NOMO-1 treated with dmso at 0.1 percent for 144 hours (cell line): Measurements from ENCODE around the gene DPEP3.
"Not testable (repeated sequence)": the region's sequence is repeated elsewhere in the genome, so short reads cannot be mapped to it uniquely, and the experiment has no call there.

ENCODE experiments used
- DNase-seq: peaks from one replicate; lab custom pipeline; 2025; ENCODE audit not compliant: unreplicated experiment; lab: John Stamatoyannopoulos, UW

Gene DPEP3

DNA sequence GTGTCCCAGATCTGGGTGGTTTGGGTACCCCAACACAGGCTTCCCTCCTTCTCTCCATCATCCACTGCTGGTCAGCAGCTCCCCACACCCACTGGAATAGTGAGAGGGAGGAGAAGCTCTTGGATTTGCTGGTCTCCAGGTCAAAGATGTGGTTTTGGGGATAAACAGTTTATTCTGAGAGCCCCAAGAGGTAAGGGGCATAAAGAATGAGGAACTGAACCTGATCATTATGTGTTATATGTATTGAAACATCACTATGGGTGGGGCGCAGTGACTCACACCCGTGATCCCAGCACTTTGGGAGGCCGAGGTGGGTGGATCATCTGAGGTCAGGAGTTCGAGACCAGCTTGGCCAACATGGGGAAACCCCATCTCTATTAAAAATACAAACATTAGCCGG is 15.1 kb upstream of the DPEP3 start:
- peak; percentile 36 for DNase-seq

DNA sequence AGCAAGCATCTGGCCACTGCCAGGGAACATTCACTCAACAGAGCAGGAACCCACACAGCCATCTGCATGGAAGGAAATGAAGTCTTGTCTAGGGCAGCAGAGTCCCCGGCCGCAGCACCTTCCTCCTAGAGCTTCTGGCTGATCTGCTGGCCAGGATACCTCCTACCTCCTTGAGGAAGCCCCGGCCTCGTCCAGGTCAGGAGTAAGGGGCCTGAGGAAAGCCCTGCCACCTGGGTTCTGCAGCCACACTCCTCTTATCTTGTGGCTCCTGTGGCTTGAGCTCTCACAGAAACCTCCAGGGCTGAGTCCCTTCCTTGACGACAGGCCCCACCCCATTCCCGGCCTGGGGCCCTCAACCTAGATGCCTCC is 13.7 kb upstream of the DPEP3 start:
- DNase-seq, result not testable (repeated sequence)

DNA sequence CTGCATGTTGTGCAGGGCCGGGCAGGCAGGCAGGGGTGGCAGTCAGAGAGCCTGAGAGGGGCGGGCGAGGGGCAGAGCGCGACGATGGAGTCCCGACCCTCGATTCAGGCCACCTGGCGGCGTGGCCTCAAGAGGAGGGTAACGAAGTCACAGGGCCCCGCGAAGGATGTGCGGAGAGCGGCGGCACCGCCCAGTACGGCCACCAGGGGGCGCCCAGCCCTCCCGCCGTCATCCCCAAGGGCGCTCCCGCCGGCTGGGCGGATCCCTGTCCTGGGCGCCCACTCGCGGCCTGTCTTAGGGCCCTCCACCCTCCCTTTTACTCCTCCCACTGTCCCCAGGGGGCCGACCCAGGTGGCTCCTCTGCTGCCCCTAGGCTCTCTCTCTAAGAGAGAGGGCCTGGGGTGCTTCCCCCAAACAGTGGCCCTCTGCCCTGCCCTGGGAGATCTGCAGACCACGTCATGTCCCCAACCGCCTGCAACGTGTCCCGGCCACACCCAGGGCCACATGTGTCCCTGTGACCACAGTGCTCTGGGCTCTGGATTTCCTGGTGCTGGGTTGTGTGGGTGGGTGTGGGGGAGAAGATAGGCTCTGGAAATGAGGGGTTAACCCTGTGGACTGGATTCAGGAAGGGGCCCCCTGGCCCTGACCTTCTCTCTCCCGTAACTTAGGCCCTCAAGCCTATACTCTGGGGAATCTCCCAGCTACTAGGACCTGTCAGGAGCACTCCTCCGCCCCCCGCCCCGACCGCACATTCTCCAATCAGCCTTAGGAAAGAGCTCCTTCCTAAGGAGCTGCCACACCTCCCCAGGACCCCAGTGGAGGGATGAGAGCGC is 13.1 kb upstream of the DPEP3 start:
- DNase-seq, result peak; percentile 74

DNA sequence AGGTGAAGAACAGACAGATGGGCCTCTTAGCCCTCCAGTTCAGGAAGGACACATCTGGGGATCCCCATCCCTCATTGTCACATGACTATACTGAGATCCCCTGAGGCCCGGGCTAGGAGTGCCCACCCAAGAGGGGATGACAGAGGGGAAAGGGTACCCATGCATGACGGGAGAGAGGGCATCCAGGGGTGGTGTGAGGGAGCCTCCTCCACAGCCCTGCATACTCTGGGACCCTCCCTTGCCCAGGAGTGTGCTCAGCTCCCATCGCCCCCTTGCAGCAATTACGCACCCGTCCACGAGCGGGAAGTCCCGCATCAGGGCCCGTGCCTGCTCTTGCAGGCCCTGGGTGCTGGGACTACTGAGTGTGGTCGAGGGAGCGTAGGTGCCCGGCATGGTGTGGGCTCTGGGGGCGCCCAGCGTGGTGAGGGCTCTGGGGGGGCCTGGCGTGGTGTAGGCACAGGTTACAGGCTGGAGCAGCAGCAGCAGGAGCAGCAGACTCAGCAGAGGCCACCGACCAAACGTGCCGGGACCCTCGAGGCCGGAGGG is 12.4 kb upstream of the DPEP3 start:
- DNase-seq, result no peak

DNA sequence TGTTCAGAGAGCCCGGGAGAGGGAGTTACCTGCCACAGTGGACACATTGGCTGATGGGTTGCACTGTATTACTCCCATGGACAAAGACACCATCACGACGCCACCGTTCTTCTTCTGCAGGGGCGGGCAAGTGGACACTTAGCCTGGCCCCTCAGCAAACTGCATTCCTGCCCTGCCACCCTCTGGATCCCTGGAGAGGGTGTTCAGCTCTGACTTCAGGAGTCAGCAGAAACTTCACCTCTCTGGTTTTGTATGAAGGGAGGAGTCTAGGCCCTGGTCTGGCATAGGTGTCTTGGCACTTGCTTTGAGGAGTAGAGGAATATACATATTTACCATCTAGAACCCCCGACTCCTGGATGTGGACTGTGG is 9.7 kb upstream of the DPEP3 start:
- DNase-seq, result no peak

DNA sequence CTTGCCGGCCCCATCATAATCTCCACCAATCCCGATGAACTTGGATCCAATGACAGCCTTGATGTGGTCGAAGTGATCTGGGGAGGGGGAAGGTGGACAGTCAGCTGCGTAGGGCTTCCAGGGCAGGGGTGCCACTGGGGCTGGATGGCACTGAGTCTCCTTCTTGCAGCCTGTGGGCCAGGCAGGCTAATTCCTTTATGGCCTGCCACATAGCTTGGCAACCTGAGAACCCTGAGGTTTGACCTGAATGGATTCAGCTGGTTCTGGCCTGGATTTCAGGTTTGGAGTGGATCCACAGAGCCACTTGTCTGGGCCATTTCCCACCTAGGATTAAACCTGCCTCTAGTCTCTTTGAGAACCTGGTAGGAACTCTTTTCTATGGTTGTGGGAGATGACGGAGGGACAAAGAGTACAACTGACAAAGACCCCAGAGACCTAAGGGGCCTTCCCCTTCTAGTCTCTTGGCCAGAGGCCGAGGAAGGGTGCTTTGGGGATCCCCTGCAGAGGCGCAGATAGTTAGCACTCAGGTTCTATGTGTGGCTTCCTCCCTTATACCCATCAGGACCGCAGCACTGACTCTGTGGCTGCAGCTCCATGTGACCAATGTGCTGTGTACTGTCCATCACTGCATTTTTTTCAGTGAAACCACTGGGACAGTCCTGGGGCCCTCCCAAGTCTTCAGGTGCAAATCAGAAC is 9.2 kb upstream of the DPEP3 start:
- DNase-seq, result no peak

DNA sequence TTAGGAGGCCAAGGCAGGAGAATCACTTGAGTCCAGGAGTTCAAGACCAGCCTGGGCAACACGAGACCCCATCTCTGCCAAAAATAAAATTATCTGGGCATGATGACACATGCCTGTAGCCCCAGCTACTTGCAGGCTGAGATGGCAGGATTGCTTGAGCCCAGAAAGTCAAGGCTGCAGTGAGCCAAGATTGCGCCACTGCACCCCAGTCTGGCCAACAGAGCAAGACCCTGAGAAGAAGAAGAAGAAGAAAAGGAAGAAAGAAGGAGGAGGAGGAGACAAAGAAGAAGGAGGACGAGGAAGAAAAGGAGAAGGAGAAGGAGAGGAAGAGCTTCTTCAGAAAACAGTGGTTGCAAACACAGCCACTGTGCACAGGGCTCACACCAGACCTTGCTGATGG is 8.4 kb upstream of the DPEP3 start:
- DNase-seq, result no peak

DNA sequence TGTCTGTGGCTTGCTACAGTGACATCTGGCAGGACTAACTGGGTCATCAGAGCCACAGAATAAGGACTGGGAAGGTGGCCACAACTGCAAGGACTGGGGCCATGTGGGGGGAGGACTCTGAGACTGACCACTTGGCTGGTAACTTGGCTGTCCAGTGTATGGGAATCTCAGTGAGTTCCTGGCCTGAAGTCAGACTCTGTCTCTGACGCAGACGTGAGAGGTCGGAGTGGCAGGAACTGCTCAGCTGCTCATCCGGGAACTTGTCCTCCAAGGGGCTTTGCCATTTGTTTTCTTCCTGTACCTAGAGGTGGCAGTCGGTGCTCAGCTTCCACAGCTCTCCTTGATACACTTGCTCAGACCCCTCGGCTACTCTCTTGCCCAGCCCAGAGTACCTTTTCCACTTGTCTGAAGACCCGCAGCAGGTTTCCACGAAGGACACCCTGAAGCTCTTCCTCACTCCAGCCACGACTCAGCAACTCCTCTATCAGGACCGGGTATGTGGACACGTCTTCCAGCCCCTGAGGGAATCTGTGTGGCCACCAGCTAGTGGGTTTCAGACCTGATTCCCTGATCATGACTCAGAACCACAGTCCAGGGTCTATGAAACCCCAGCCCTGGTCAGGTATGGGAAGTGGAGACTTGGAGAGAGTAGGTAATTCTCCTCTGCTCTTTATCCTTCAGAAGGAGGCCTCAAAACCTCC is 7.3 kb upstream of the DPEP3 start:
- DNase-seq, result no peak

DNA sequence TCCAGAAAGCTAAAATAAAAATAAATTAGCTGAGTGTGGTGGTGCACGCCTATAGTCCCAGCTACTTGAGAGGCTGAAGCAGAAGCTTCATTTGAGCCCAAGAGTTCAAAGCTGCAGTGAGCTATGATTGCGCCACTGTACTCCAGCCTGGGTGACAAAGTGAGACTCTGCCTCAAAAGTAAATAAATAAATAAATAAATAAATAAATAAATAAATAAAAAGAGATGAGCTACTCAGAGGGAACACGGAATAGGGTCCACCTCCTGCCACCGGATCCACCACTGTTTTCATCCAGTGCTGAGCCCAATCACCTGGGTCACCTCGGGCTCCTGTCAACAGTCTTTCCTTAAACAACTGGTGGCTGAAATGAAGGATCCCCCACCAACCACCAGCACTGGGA is 6.7 kb upstream of the DPEP3 start:
- no peak for DNase-seq

DNA sequence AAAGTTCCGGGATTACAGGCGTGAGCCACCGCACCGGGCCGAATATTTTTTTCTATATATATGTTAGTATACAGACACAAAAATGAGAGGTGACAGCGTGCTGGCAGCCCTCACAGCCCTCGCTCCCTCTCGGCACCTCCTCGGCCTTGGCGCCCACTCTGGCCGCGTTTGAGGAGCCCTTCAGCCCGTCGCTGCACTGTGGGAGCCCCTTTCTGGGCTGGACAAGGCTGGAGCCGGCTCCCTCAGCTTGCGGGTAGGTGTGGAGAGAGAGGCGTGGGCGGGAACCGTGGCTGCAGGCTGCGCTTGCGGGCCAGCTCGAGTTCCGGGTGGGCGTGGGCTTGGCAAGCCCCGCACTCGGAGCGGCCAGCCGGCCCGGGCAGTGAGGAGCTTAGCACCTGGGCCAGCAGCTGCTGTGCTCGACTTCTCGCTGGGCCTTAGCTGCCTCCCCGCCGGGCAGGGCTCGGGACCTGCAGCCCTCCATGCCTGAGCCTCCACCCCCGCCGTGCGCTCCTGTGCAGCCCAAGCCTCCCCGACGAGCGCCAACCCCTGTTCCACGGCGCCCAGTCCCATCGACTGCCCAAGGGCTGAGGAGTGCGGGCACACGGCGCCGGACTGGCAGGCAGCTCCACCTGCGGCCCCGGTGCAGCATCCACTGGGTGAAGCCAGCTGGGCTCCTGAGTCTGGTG is 1.9 kb upstream of the DPEP3 start:
- no peak for DNase-seq

DNA sequence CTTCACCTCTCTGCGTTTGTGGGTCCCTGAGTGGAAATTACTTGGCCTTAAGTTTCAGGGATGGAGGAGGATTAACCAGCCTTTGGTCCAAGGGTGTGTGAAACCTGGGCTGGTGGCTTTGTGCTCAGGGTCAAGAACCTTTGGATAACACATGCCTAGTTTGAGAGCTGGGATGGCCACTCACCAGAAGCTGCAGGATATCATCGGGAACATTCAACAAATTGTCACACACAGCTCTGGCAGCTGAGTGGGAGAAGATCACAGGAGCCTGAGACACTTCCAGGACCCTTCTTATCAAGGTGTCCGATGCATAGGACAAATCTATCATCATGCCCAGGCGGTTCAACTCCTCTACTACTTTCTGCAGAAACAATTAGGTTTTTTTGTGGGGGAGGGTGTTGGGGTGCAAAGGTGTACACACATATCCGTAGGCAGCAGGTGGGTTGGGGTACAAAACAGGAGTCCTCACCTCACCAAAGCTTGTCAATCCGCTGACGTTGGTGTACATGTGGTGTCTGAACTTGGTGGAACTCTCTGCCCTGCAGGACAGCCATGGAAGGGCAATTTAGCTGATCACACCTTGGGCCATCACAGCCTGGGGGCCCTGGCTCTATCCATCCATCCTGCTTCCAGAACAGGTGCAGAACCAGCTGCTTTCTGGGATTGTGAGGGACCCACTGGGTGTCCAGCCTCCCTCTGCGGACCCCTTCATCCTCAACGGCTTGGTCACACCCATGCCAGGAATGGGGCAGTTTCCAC is 2.7 kb downstream of the DPEP3 start:
- no peak for DNase-seq

DNA sequence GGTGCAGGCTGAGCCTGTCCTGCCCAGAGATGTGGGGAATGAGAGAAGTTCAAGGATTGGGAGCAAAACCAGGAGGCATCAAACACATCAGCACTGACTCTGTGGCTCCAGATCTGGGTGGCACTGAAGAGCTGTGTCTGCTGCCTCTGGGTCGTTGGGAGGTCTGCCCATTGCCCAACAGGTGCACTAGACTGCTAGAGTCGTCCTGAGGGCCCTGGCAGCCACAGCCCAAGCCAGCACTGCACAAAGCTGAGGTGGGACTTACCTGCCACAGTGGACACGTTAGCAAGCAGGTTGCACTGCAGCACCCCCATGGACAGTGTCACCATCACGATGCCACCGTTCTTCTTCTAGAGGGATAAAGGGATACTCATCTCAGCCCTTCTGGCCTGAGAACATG is 3.3 kb downstream of the DPEP3 start:
- DNase-seq, result no peak

DNA sequence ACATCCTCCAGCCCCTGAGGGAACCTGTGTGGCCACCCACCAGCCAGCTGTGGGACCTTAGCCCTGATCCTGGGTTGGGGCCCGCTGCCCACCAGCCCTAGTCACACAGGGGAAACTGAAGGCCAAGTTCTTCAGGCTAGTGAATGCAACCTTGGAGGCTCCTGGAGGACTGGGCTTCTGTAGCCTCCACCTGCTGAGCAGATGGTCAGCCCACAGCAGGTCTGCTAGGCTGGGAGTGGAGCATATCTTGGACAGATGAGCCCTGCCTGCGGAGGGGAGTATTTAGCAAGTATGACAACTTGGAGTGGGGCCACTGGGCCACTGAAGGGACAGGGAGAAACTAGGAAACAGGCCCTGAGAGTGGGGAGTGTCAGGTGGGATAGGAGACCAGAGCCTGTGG is 4.1 kb downstream of the DPEP3 start:
- no peak for DNase-seq

DNA sequence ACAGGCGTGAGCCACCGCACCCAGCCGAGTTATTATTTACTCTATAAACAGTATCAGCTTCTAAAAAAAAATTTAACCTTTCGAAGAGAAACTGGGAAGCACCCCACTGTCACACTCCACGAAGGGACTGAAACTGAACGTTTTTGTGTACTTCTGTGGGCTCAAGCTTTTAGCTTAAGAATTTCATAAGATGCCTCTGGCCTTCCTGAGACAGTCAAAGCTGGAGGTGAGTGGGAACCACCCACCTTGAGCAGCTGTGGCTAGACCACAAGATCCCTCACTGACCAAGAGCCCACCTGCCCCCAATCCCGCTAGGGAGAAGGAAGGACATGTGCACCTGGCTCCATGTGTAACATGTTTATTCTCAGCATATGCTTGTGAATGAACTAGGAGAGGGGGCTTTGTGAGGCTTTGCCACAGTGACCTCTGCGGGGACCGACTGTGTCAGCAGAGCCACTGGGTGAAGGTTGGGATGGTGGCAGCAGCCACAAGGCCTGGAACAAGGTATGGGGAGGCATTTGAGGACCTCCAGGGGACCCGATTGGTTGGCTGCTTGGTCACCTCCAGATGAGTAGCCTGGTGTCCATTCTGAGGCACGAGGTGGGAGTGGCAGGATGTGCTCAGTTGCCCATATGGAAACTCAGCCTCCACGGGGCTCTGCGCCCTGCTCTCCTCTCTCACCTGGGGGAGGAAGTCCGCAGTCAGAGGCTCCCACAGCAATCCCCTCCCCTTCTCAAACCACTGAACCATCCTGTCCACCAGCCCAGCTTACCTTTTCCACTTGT is 4.8 kb downstream of the DPEP3 start:
- no peak for DNase-seq

DNA sequence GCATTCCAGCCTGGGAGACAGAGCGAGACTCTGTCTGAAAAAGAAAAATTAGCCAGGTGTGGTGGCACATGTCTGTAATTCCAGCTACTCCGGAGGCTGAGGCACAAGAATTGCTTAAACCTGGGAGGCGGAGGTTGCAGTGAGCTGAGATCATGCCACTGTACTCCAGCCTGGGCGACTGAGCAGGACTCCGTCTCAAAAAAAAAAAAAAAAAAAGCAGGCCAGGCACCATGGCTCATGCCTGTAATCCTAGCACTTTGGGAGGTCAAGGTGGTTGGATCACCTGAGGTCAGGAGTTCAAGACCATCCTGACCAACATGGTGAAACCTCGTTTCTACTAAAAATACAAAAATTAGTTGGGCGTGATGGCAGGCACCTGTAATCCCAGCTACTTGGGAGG is 8.0 kb downstream of the DPEP3 start:
- DNase-seq, result not testable (repeated sequence)

DNA sequence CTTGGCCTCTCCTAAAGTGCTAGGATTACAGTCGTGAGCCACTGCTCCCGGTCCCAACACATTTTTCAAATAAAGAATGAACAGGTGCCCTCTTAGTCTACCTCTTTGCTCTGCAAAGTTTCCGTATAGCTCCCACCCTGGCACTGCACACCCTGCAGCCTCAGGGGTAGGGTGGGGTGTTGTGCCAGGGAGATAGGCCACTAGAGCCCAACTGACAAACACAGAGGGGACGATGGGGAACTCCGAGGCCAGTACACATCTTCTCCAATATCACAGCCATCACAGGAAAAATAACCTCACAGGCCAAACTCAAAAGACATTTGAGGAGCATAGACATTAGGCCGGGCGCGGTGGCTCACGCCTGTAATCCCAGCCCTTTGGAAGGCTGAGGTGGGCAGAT is 9.2 kb downstream of the DPEP3 start:
- DNase-seq, result no peak

DNA sequence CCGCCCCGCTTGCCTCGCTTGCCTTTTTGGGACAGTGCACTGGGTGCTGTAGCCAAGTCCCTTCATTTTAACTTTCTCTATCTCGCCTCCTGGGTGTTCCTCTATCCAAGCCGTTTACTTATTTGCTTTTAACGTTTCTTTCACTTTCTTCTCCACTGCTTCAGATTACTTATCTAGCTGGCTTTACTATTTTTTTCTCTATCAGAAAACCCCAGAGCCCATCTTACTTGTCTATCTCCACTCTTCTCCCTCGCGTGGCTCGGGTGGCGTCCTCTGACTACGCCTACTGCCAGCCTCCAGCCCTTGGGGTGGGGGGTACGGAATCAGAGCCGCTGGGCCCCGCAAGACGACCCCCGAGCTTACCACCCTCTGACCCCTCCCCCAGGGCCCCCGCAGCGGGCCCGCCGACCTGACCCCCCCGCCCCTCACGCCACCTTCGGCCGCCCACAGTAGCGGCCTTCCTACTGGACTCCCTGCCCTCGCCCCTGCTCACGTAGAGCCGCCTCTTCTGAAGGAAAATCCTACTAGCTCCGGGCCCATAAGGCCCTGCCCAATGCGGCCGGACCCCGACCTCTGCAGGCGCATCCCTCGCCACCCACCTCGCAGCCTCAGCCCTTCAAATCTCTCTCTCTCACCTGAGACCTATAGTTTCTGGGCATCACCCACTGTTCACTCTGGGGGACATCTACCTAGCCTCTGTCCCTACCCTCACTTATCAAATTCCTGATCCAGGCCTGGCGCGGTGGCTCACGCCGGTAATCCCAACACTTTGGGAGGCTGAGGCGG is 10.9 kb downstream of the DPEP3 start:
- no peak for DNase-seq

DNA sequence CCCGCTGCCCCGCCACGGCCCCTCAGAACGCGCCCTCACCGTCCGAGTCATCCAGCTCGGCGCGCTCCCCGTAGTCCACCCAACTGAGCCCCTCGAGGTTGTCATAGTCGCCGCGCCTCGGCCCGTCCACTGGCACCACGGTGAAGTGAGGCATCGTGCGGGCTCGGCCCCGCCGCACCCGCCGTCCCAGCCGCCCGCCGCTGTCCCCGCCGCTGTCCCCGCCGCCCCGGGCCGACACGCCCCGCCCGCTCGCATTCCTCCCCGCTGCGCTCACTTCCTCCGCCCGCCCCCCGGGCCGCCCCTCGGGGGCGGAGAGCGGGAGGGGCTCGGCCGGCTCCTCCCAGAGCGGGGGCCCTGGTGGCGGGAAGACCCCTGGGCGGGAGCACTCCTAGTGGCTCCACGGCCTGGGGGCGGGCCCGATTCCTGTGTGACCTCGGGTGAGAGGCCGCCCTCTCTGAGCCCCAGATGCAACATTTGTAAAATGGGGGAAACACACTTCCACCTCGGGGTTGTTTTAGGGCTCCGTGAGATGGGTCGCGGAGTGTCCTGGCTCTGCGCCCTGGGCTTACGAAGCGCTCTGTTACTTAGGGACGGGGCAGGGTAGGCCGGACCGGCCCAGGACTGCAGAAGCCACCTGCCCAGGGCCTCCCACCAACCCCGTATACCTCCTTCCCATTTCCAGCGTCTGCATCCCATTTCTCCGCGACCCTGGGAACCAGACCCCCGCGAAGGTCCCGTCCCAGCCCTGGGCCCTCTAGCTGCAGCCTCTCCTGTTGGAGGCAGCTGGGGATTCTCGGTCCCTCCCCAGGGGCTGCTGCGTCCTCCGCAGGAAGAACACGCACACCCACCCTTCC is 11.7 kb downstream of the DPEP3 start, which contains the start of gene SLC12A4:
Gene SLC12A4 (minus strand): TSS at position 238 of the 854 bp plus-strand sequence. CDS start 84 bp downstream, at position 154.
- peak; percentile 71 for DNase-seq
